GM21786 (cell line): ENCODE results near the gene ATPAF2.

Source experiments
- ATAC-seq: cut with Tn5 transposase; IDR thresholded peaks from one replicate; pipeline ENCODE4 v1.9.1; 2021; ENCODE audit not compliant: unreplicated experiment

The ATPAF2 gene

GRCh38 chr17:17987901-17988300 lies 51.1 kb downstream of the ATPAF2 start:
- ATAC-seq: no peak

DNA sequence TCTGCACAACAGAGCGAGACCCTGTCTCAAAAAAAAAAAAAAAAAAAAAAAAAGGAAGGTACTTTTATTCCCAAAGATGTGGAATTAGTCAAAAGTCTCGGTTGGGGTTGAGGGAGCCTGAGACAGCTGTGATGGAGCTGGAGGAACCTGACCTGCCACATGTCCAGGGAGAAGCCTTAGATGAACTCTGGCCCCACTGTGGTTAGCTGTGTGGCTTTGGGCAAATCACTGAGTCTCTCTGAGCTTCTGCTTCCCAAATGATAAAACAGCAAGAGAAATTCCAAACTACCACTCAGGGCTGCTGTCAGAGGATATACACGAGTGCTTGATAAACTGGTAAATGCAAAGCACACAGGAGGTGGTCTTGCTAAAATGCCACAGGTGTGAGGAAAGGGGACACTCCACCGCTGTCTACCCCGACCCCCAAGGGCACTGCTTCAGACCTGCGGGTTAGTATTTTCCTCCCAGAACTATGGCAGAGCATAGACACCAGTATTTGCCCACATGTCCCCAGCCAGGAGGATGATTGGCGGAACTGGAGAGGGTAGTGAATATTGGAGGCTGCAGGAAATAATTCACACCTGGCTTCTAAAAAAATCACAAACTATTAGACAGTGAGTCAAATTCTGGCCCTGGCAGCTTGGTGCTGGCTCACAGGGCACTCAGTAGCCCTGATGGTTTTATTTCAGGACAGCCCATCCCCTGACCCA lies 51.6 kb downstream of the ATPAF2 start:
- no peak for ATAC-seq

- ATAC-seq: no peak
Measured at GRCh38 chr17:17985555-17985954, 53.4 kb downstream of the ATPAF2 start.

- no peak for ATAC-seq
Measured at GRCh38 chr17:17985153-17985552, 53.8 kb downstream of the ATPAF2 start.

DNA sequence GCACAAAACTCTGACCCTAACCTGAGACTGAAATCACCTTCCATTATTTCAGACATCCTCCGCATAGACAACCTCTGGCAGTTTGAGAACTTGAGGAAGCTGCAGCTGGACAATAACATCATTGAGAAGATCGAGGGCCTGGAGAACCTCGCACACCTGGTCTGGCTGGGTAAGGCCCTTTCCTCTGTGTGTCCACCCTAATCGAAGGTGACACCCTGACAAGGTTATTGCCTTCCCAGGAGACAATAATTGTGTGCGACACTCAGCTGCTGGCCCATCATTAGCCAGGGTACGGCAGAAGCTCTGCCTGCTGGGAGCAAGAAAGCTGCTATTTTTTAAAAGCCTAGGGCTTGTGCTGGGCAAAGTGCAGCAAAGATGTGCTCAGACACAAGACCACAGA lies 55.2 kb downstream of the ATPAF2 start:
- ATAC-seq: no peak

- ATAC-seq: no peak
Measured at GRCh38 chr17:17983376-17983775, 55.6 kb downstream of the ATPAF2 start.

DNA sequence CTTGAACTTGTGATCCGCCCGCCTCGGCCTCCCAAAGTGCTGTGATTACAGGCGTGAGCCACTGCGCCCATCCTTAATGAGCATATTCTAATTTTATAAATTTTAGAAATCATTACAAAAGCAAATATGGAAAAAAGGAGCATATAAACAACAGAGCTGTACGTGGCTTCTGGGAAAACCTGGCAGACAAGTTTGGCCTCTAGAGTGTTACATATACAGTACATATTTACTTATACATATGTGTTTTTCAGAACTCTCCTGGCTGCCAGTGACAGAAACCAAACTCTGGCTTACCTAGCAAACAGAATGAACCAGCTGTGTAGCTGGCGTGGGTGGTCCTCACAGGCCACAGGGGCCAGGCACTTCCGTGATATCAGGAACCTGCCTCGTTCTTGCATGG lies 56.2 kb downstream of the ATPAF2 start:
- ATAC-seq: no peak

GRCh38 chr17:17981330-17981729 lies 57.6 kb downstream of the ATPAF2 start:
- no peak for ATAC-seq

DNA sequence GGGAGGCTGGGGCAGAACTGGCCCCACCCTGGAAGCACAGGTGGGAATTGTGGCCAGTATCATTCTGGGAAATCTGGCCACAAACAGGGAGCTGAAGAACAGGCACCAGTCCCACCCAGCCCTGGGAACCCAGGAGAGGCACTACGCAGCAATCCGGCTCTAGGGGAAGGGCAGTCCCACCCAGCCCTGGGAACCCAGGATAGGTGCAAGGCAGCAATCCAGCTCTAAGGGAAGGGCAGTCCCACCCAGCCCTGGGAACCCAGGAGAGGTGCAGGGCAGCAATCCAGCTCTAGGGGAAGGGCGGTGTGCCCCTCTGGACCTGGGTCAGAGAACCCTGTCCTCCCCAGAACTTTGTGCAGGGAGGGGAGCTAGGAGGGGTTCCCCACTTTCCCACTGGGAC lies 59.2 kb downstream of the ATPAF2 start:
- ATAC-seq: no peak

- no peak for ATAC-seq
Measured at GRCh38 chr17:17978481-17979424, 60.2 kb downstream of the ATPAF2 start.

DNA sequence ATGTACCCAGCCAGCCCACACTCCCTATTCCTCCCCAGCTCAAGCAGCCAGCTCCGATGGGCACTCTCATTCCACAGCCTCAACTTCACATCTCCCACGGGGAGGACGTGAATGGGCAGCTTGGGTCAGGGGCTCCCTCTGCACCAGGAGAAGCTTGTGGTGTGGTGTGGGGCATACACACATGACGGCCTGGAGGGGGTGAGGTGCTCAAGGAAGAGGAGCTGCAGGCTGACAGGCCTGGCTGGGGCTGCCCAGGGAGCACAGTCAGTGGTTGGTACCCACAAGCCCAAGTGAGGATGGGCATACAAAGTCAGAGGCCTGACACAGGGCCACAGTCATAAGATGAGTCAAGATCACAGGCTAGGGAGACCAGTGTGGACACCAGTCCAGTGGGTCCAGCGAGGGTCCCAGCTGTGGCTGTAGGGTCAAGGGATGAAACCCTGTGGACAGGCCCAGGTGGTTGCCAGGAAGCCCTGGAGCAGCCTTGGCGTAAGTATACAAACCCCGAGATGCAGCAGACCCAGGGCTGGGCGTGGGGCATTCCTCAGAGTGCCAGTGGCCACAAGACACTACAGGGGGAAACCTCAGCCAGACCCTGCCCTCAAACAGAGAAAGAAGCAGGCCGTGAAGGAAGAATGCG lies 61.9 kb downstream of the ATPAF2 start:
- ATAC-seq: no peak

GRCh38 chr17:17975436-17975835 lies 63.5 kb downstream of the ATPAF2 start:
- no peak for ATAC-seq

- ATAC-seq: no peak
Measured at GRCh38 chr17:17972952-17973254, 66.1 kb downstream of the ATPAF2 start.

GRCh38 chr17:17972126-17972951 lies 66.6 kb downstream of the ATPAF2 start, which contains the start of the genes DRC3 and TOM1L2:
DRC3 (plus strand) TSS chr17:17972862; CDS start chr17:17977599, 4,737 bp downstream.
TOM1L2 (minus strand) TSS chr17:17972400; CDS start chr17:17972313, 87 bp downstream.
- ATAC-seq: peak; percentile 88

GRCh38 chr17:17971431-17972125 lies 67.4 kb downstream of the ATPAF2 start:
- no peak for ATAC-seq

DNA sequence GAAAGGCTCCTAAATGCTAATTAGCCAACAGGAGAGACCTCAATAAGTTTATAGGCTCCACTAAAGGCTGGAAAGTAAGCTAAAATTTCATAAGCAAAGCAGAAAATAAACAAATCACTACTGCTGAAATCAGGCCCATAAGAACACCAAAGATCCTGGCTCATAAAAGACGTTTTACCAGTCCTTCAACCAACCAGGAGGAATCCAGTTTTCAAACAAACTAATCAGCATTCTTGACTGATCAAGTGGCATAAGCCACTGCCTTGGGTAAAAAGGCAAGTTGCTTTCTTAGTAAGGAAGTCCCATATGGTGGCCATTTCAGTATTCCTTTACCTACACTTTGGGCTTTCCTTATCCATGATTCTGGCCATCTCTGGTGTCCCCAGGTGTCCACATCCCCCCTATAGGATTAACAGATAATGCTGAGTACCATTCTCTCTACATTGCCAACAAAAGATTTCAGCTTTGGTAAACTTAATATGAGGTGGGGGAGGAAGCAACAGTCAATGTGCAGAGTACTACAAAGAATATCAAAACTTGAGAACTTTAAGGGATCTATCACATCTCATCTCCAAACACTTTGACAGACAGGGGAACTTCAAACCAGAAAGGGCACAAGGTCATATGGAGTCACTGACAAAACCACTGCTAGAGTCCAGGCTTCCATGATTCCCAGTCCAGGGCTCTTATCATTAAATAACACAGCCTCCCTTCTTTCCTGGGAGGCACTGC lies 68.1 kb downstream of the ATPAF2 start:
- no peak for ATAC-seq
